Breast epithelium (tissue), 4 donors: ENCODE data around the gene IGFBP3. TPM values are rescaled to one million over a fixed set of nuclear protein-coding genes. Genes with fewer than 3 reads are reported as not detected.

Experiments
- DNase-seq, 2 donors: peaks; one replicate each; pipeline ENCODE4 v3.0.0-alpha.2; 2019; ENCODE audit warnings: low spot score in 2 of 2
- H3K27ac ChIP-seq, 2 donors: fragments of 200-600 bp; sonication (generic) in 1 of 2; one replicate each; pipeline ENCODE4 v1.5.1; 2016 to 2019; ENCODE audit warnings: mild to moderate bottlenecking in 1 of 2
- H3K27me3 ChIP-seq, 2 donors: fragments of 200-600 bp; sonication (generic) in 1 of 2; one replicate each; pipeline versions ENCODE4 v1.5.1 to v1.6.0; 2017 to 2019; ENCODE audit warnings: control low read depth in 1 of 2, mild to moderate bottlenecking in 1 of 2
- H3K36me3 ChIP-seq: fragments of 200-600 bp; one replicate; pipeline ENCODE4 v1.5.1; 2019
- H3K4me1 ChIP-seq, 2 donors: fragments of 200-600 bp; sonication (generic); one replicate each; pipeline ENCODE4 v1.5.1; 2016 to 2019; ENCODE audit warnings: control low read depth in 1 of 2
- H3K4me3 ChIP-seq, 3 donors: fragments of 200-600 bp; sonication (generic); 1 replicate in 2 of 3; 2 replicates in 1 of 3; pipeline ENCODE4 v1.5.1; 2016 to 2019; ENCODE audit warnings: mild to moderate bottlenecking in 3 of 3, moderate library complexity in 2 of 3
- H3K9me3 ChIP-seq, 2 donors: fragments of 200-600 bp; sonication (generic) in 1 of 2; one replicate each; pipeline ENCODE4 v1.5.1; 2016 to 2019; ENCODE audit warnings: control low read depth in 1 of 2
- POLR2A ChIP-seq: fragments of 450-650 bp; IDR thresholded peaks from one replicate; pipeline ENCODE4 v1.6.1; 2016; ENCODE audit warnings: antibody characterized with exemption, mild to moderate bottlenecking, moderate library complexity
- POLR2AphosphoS5 ChIP-seq, 3 donors: sonication (generic); formaldehyde crosslinking; IDR thresholded peaks; one replicate each; pipeline ENCODE4 v1.6.1; 2017; ENCODE audit warnings: antibody characterized with exemption in 3 of 3
- intact Hi-C: fragments of 100-400 bp; cut with DNase I; formaldehyde crosslinking; loops from one replicate; pipeline ENCODE4 v1.15.1; 2023; ENCODE audit warnings: low total_unique reads
- total RNA-seq, 3 donors: library from RNA; depleted of rRNA; stranded (reverse); fragments of >200 nt; gene quantifications; one replicate each; pipeline ENCODE4 v1.1.0, GENCODE V29; 2016
- TF ChIP-seq, protein P1 (sequence below), 3 donors: fragments of 450-650 bp; IDR thresholded peaks; one replicate each; pipeline ENCODE4 v1.5.1; 2016 to 2017; ENCODE audit warnings: antibody characterized with exemption in 3 of 3, mild to moderate bottlenecking in 3 of 3, moderate library complexity in 3 of 3

IGFBP3 gene
- total RNA-seq, 3 donors from 2014 or later, result 159 to 708 (median 163) TPM

DNA sequence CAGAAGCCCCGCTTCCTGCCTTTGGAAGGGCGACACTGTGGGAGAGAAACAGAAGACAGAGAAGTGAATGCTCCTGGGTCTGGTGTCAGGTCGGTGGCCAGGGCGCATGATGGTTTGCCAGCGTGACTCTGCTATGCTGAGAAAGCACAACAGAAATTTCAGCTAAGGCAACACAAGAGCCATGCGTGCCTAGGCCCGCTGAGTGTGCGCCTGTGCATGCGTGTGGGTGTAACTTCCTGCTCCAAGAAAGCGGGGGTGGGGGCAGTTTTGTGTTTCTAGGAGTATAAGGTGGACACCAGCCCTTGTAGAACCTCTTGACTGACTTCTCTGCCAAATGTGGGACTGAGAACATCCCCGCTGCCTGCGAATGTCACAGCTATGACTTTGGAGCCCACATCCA lies 6.2 kb downstream of the IGFBP3 start:
- DNase-seq, result no peak

DNA sequence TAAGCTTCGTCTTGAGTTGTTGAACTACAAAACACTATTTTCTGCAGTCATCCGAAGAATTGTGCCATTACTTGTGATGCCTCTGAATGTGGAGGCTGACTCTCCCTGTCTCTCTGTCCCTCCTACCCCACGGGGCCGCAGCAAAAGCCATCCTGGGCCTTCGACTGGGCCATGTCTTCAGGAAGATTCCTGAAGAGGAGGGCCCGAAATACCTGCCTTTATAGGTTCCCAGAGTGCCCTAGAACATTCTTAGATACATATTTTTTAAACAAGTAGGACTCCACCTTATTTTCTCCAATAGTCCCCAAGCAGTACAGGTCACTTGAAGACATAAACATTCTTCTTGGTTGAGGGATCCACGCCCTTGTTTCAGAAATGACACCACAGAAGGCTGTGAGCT lies 8.1 kb downstream of the IGFBP3 start:
- Histone ChIP-seq H3K9me3 (no peaks in the 10 kb centered on the region), H3K4me3 (no peak overlapping the region), H3K36me3 (no peaks in the 10 kb centered on the region), H3K4me1 (no peaks in the 10 kb centered on the region), H3K27ac (no peak overlapping the region), H3K27me3 (no peaks in the 10 kb centered on the region)
- DNase-seq, result no peak
- intact Hi-C loops, result no loop called here
- TF ChIP-seq POLR2A (no peak), POLR2AphosphoS5 (IDR thresholded peaks at IDR 0.05) (no peak)
- TF ChIP-seq, protein P1, sequence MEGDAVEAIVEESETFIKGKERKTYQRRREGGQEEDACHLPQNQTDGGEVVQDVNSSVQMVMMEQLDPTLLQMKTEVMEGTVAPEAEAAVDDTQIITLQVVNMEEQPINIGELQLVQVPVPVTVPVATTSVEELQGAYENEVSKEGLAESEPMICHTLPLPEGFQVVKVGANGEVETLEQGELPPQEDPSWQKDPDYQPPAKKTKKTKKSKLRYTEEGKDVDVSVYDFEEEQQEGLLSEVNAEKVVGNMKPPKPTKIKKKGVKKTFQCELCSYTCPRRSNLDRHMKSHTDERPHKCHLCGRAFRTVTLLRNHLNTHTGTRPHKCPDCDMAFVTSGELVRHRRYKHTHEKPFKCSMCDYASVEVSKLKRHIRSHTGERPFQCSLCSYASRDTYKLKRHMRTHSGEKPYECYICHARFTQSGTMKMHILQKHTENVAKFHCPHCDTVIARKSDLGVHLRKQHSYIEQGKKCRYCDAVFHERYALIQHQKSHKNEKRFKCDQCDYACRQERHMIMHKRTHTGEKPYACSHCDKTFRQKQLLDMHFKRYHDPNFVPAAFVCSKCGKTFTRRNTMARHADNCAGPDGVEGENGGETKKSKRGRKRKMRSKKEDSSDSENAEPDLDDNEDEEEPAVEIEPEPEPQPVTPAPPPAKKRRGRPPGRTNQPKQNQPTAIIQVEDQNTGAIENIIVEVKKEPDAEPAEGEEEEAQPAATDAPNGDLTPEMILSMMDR (IDR thresholded peaks at IDR 0.05), result no peak

More for the DNA sequence above, 6.2 kb downstream of the IGFBP3 start:
- Histone ChIP-seq H3K4me1 (peaks cover 0 to 7% of the 10 kb centered on the region in 2 donors), H3K36me3 (no peaks in the 10 kb centered on the region), H3K27me3 (no peaks in the 10 kb centered on the region), H3K27ac (no peak overlapping the region), H3K9me3 (no peaks in the 10 kb centered on the region), H3K4me3 (no peak overlapping the region)
- intact Hi-C loops, result no loop called here
- TF ChIP-seq POLR2A, result no peak
- TF ChIP-seq, protein P1 (IDR thresholded peaks at IDR 0.05), result no peak
- no peak for TF ChIP-seq POLR2AphosphoS5 (IDR thresholded peaks at IDR 0.05)

DNA sequence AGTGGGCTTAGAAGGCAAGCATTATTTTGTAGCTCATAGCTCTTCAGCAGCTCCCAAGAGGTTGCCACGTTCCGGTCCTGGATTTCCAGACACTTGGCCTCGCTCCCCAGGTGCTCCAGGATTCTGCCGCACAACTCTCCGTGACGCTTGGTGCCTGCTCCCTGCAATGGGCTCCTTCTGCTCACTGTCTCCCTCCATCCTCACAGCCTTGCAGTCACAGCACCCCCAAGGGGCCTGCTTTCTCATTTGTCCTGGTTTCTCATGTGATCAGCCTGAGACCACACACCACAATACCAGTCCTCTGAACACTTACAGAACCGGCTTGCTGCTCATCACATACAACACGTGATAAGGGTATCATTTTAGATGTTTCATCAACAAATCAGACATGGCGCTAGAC lies 9.8 kb downstream of the IGFBP3 start:
- H3K9me3 ChIP-seq, result no peaks in the 10 kb centered on the region
- H3K36me3 ChIP-seq, result no peaks in the 10 kb centered on the region
- no peak for DNase-seq
- H3K27me3 ChIP-seq, result no peaks in the 10 kb centered on the region
- no peaks in the 10 kb centered on the region for H3K4me1 ChIP-seq
- no peak for TF ChIP-seq POLR2AphosphoS5 (IDR thresholded peaks at IDR 0.05)
- TF ChIP-seq, protein P1 (IDR thresholded peaks at IDR 0.05), result no peak
- no peak for TF ChIP-seq POLR2A
- H3K27ac ChIP-seq, result no peak overlapping the region
- intact Hi-C loops, result no loop called here
- H3K4me3 ChIP-seq, result no peak overlapping the region

DNA sequence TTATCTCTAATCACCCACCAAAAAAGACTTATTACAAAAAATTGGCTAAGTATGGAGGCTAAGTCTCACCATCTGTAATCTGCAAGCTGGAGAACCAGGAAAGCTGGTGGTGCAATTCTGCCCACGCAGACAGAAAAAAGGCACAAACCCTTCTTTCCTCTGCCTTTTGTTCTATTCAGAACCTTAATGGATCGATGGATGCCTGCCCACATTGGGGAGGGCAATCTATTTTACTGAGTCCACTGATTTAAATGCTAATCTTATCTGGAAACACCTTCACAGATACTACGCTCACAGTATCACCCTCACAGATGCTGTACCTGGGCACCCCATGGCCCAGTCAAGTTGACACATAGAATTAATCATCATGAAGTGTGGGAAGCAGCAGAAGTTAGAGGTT lies 10.2 kb downstream of the IGFBP3 start:
- no peak for TF ChIP-seq POLR2A
- TF ChIP-seq, protein P1 (IDR thresholded peaks at IDR 0.05), result no peak
- TF ChIP-seq POLR2AphosphoS5 (IDR thresholded peaks at IDR 0.05), result no peak
- DNase-seq, result no peak
- intact Hi-C loops, result no loop called here
- H3K4me3 ChIP-seq, result no peak overlapping the region
- no peaks in the 10 kb centered on the region for H3K27me3 ChIP-seq
- H3K4me1 ChIP-seq, result no peaks in the 10 kb centered on the region
- H3K9me3 ChIP-seq, result no peaks in the 10 kb centered on the region
- H3K36me3 ChIP-seq, result no peaks in the 10 kb centered on the region
- no peak overlapping the region for H3K27ac ChIP-seq

DNA sequence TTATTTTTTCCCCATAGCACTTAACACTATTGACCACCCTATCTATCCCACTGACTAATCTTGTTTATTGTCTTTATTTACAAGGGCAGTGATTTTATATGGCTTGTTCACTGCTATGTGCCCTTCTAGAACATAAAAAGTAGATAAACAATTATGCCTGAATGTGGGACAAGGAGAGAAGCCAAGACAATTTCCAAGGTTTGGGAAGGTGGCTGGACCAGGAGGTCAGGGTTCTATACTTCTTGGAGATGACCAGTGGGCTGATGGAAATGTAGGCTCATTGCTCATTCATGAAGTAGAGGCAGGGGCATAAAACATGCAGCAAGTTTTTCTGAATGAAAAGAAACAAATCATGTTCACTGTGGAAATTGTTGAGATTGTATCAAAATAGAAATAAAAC lies 11.5 kb downstream of the IGFBP3 start:
- no peak for DNase-seq
- TF ChIP-seq POLR2AphosphoS5 (IDR thresholded peaks at IDR 0.05) (no peak), POLR2A (no peak)
- TF ChIP-seq, protein P1 (IDR thresholded peaks at IDR 0.05), result no peak
- H3K27me3 ChIP-seq, result no peaks in the 10 kb centered on the region
- H3K27ac ChIP-seq, result no peak overlapping the region
- no peaks in the 10 kb centered on the region for H3K36me3 ChIP-seq
- intact Hi-C loops, result no loop called here
- H3K9me3 ChIP-seq, result no peaks in the 10 kb centered on the region
- no peak overlapping the region for H3K4me3 ChIP-seq
- no peaks in the 10 kb centered on the region for H3K4me1 ChIP-seq
